Activated naive CD4-positive, alpha-beta T cell treated with Interleukin-2 at 50 U/mL for 16 hours (primary cell): ENCODE measurements around the gene PPP6R1.
"Not testable (repeated sequence)": the region's sequence is repeated elsewhere in the genome, so short reads cannot be mapped to it uniquely, and the experiment has no call there.

Source experiments
- DNase-seq: peaks from one replicate; pipeline ENCODE4 v3.0.0-alpha.2; 2020

The PPP6R1 gene

GRCh38 chr19:55223291-55224037 is 35.4 kb downstream of the PPP6R1 start:
- DNase-seq: no peak

- DNase-seq: no peak
These were observed 38.3 kb downstream of the PPP6R1 start for GRCh38 chr19:55220525-55220924.

- peak; percentile 41 for DNase-seq
These were observed 42.2 kb downstream of the PPP6R1 start for GRCh38 chr19:55216461-55217198.

DNA sequence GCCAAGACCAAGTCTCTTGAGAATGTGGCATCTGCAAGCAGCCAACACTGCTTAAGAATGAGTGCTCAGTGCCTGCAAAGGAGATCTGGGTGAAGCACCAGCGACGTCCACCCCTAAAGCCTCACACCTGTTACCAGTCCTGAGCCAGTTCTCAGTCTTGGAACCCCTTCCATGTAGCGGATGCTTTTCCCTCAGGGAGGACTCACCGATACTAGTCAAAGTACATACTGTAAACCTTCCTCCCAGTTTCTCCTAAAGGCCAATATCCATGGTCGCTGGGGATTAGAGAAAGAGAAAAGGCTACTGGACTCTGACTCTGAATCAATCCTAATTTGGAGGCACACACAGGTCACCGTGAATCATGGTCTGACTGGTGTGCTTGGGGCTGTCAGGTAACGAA is 45.3 kb downstream of the PPP6R1 start:
- no peak for DNase-seq

DNA sequence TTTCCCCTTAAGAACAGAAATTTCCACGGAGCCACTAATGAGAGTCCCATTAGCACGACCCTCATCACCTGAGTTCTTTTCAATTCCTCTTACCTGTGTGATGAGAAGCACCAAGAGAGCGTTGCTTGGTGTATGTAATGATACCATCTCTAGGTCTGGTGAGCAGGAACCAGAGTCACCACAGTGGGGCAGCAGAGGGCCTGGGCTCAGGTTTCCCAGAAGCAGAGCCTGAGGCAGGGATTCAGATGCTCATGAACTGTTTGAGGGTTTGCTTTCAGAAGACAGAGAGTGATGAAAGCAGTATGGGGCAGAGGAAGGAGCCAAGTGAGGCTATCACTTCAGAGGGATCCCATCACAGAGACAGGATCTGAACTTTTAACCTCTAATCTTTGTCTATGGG is 46.4 kb downstream of the PPP6R1 start:
- peak; percentile 52 for DNase-seq

DNA sequence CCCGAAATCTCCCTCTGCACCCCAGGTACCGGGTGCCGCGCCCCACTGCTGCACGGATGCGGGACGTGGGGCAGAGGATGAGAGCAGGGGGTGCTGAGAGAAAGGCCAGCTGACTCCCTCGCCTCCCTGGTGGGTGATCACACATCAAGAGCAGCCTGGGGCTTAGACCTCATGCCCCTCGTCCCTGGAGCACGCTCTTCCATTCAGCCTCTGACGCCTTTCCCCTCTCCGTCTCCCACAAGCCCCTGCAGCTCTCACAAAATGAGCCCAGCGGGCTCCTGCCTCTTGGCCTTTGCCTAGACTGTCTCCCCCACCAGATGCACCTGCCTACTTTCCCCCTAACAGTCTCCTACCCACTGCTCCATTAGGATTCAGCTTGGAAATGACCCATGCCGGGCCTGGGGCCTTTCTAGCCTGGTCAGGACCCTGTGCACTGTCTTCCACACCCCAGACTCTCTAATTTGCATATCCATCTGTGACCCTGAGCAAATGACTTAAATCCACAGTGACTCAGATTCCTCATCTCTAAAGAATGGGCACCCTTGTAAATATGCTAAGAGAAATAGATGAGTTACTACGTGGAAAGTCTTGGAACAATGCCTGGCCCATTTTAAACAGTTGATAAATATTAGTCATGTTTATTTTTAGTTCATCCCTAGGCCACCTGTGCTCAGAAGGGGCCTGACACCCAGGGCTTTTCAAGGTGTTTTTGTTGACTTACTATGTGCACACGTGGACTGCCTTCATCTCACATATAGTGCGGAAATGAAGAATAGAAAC is 48.9 kb downstream of the PPP6R1 start:
- DNase-seq: no peak

GRCh38 chr19:55208880-55209692 is 49.7 kb downstream of the PPP6R1 start, which contains the start of gene PTPRH:
Gene PTPRH, minus strand, starts transcription at chr19:55209501. Its CDS starts 68 bp downstream, at chr19:55209433.
- no peak for DNase-seq

DNA sequence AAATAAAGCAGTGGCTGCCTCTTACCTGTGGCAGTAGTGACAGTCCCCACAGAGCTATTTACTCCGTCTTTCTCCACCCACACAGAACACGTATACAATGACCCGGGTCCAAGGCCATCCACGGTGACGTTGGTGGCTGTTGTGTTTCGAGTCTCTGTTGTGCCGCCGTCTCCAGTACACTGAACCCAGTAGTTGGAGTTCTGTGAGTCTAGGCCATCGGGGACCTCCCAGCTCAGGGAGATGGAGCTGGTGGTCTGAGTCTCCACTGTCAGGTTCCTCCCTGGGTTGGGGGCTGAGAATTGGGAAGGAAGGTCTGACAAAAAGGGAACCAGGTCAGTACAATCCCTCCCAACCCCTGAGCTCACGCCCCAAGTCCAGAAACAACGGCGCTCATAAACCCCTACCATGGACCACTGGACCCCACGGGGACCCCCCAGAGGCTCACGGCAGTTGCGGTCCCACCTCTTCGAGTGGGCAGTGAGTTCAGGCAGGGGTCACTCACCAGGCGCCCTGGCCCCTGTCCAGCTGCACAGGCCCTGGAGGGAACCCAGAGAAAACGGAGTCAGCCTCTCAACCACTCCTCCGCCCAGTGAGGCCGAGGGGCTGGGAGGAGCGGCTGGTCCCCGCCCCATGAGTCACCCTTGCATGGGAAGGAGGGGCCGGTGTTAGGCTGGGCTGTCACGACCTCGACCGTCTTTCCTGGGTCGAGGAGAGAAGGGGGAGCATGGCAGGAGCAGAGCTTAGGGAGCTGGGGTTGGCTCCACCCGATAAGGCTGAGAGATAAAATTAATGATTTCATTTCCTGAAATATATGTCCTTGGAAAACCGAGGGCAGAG is 51.9 kb downstream of the PPP6R1 start:
- DNase-seq: peak; percentile 53

DNA sequence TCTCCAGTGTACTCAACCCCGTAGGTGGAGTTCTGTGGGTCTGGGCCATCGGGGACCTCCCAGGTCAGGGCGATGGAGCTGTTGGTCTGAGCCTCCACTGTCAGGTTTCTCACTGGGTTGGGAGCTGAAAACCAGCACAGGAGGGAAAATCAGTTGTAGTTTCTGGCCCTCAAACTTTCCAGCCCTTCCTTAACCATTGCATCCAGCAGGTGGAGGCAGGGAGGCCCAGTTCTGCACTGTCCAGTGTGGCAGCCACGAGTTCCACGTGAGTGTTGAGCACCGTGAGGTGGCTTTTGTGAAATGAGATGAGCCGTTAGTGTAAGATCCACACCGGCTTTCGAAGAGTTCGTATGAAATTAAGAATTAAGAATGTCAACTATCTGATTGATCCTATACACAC is 56.6 kb downstream of the PPP6R1 start:
- DNase-seq: not testable (repeated sequence)

- DNase-seq: no peak
These were observed 59.1 kb downstream of the PPP6R1 start for GRCh38 chr19:55199620-55200204.

DNA sequence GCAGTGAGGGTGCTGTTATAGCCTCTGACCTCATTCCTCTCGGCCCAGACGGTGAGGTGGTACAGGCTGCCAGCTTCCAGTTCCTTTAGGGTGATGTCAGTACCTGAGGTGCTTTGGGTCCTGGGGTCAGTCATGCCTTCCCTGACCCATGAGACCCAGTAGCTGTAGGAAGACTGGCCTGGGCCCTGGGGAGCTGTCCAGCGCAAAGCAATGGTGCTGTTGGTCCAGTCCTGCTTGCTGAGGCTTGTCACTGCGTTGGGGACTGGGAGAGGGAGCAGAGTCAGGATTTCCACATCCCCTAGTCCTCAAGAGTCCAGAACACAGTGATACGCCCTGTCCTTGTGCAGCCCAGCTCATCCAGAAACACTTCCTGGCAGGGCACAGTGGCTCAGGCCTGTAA is 60.2 kb downstream of the PPP6R1 start:
- DNase-seq: no peak

GRCh38 chr19:55197528-55197927 is 61.3 kb downstream of the PPP6R1 start:
- DNase-seq: no peak

GRCh38 chr19:55196803-55197202 is 62.0 kb downstream of the PPP6R1 start:
- DNase-seq: no peak

GRCh38 chr19:55193481-55193880 is 65.3 kb downstream of the PPP6R1 start:
- no peak for DNase-seq

DNA sequence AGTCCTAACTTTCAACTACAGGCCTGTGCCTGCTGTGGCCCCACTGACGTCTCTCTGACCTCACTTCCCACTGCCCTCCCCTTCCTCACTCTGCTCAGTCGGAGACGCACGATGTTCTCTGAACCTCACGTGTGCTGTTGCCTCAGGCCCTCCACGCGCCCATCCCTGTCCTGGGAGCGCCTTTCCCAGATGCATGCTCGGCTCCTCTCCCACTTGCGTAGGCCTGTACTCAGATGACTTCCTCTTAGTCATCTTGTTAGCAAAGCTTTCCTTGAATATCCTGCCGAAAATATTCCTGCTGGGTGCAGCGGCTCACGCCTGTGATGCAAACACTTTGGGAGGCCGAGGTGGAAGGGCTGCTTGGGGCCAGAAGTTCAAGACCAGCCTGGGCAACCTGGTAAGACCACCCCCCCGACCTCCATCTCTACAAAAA is 69.4 kb downstream of the PPP6R1 start:
- no peak for DNase-seq

DNA sequence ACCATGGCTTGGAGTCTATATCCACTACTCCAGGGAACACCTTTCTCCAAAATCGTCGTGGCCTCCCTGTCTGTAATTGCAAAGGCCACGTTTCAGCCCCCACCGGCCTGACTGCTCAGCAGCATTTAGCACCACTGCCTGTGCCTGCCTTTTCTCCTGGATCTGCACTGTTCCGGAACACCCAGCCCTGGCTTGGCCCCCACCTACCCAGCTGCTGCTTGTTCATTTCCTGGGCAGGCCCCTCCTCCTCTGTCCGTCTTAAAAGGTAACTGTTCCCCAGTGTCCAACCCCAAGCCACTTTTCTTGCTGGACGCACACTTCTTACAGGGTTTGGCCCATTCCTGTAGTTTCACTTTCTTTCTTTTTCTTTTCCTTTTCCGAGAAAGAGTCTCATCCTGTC is 70.2 kb downstream of the PPP6R1 start:
- no peak for DNase-seq

DNA sequence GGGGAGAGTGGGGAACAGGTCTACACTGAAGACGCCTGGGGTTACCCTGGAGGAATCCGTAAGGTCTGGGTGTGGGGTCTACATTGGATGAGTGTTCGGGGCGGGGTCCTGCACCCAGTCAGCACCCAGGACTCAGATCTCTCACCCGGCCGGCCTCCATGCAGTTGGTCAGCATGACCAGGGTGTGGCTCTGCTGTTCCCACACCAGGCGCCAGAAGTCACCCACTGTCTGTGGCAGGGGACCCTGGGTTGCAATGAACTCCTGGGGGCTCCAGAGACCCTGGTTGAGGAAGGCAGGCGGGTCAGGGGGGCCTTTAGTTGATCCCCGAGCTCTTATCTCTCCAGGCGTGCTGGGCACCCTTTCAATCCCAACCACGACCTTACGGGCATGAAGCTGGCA is 72.7 kb downstream of the PPP6R1 start:
- no peak for DNase-seq

- no peak for DNase-seq
These were observed 77.1 kb downstream of the PPP6R1 start for GRCh38 chr19:55181740-55182139.
